OCI-LY3 (cell line): Measurements from ENCODE around the gene PCNX3.

Experiments
- H2AFZ ChIP-seq: fragments of 200-600, 300-600 bp; shearing (Covaris generic); 2 replicates; pipeline ENCODE4 v1.6.0; 2014; ENCODE audit warnings: antibody characterized with exemption, low read depth, low read length
- H3K27ac ChIP-seq: fragments of 200-600, 300-600 bp; sonication (generic); 2 replicates; pipeline ENCODE4 v1.5.1; 2014; ENCODE audit warnings: mild to moderate bottlenecking, low read length, moderate library complexity, mixed read lengths
- H3K27me3 ChIP-seq: fragments of 200-600, 300-600 bp; sonication (generic); 2 replicates; pipeline ENCODE4 v1.6.1; 2014; ENCODE audit warnings: low read depth, low read length, mixed read lengths
- H3K36me3 ChIP-seq: fragments of 200-600, 300-600 bp; sonication (generic); replicated peaks from 2 replicates; pipeline ENCODE3; 2014; ENCODE audit warnings: low read depth, low read length, mixed read lengths
- H3K4me1 ChIP-seq: fragments of 300-600, 200-600 bp; sonication (generic); 2 replicates; pipeline ENCODE4 v1.6.1; 2014; ENCODE audit warnings: low read length, mixed read lengths
- H3K4me2 ChIP-seq: fragments of 200-600, 300-600 bp; sonication (generic); 2 replicates; pipeline ENCODE4 v1.6.1; 2014; ENCODE audit warnings: low read length, mixed read lengths
- H3K4me3 ChIP-seq: fragments of 300-600, 200-600 bp; sonication (generic); 2 replicates; pipeline ENCODE4 v1.5.1; 2014; ENCODE audit warnings: antibody characterized with exemption, mild to moderate bottlenecking, low read length, moderate library complexity
- H3K79me2 ChIP-seq: fragments of 300-600, 200-600 bp; shearing (Covaris generic); 2 replicates; pipeline ENCODE4 v1.6.1; 2014; ENCODE audit warnings: mild to moderate bottlenecking, low read length, mixed read lengths
- H3K9ac ChIP-seq: fragments of 300-600, 200-600 bp; shearing (Covaris generic); 2 replicates; pipeline ENCODE4 v1.6.0; 2014; ENCODE audit warnings: mild to moderate bottlenecking, low read length, moderate library complexity
- H3K9me3 ChIP-seq: fragments of 200-600, 300-600 bp; shearing (Covaris generic); 2 replicates; pipeline ENCODE4 v1.6.1; 2014; ENCODE audit warnings: low read length, mixed read lengths; ENCODE audit not compliant: insufficient read depth
- H4K20me1 ChIP-seq: fragments of 200-600, 300-600 bp; sonication (generic); 2 replicates; pipeline ENCODE4 v1.6.1; 2016; ENCODE audit warnings: low read length, mixed read lengths; ENCODE audit not compliant: insufficient read depth
- EZH2phosphoT487 ChIP-seq: fragments of 200-600 bp; shearing (Covaris generic); IDR thresholded peaks from 2 replicates; pipeline ENCODE4 v1.6.1; 2018; ENCODE audit warnings: antibody characterized with exemption, mixed run types, low read depth
- TF ChIP-seq, protein P1 (sequence below): fragments of 200-600, 300-600 bp; sonication (generic); IDR thresholded peaks from 2 replicates; pipeline ENCODE4 v1.5.1; 2014; ENCODE audit warnings: antibody characterized with exemption, low read length, low read depth

PCNX3 gene

DNA sequence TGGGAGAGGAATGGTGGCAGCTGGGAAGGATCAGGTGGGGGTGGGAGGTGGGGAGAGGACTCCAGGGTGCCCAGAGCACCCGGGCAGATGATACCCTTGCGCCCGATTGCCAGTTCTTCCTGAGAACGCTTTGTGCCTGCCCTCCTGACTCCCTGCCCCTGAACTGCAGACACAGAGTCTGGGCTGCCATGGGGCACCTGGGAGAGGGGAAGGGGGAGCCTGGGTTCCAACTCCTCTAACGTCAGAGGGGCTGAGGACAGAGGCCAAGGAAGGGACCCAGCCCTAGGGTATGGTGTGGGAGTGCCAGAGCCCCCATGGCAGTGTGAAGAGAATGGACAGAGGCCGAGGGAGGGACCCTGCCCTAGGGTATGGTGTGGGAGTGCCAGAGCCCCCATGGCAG lies 19.1 kb upstream of the PCNX3 start:
- no peaks in the 10 kb centered on the region for H3K9me3 ChIP-seq
- no peak overlapping the region for H3K9ac ChIP-seq
- no peak overlapping the region for H3K4me2 ChIP-seq
- H3K27me3 ChIP-seq = no peaks in the 10 kb centered on the region
- H3K27ac ChIP-seq = no peak overlapping the region
- no peak overlapping the region for H2AFZ ChIP-seq
- peaks cover 18% of the 10 kb centered on the region for H3K36me3 ChIP-seq
- H3K79me2 ChIP-seq = no peaks in the 10 kb centered on the region
- H3K4me3 ChIP-seq = no peak overlapping the region
- TF ChIP-seq EZH2phosphoT487 = no peak
- TF ChIP-seq, protein P1, sequence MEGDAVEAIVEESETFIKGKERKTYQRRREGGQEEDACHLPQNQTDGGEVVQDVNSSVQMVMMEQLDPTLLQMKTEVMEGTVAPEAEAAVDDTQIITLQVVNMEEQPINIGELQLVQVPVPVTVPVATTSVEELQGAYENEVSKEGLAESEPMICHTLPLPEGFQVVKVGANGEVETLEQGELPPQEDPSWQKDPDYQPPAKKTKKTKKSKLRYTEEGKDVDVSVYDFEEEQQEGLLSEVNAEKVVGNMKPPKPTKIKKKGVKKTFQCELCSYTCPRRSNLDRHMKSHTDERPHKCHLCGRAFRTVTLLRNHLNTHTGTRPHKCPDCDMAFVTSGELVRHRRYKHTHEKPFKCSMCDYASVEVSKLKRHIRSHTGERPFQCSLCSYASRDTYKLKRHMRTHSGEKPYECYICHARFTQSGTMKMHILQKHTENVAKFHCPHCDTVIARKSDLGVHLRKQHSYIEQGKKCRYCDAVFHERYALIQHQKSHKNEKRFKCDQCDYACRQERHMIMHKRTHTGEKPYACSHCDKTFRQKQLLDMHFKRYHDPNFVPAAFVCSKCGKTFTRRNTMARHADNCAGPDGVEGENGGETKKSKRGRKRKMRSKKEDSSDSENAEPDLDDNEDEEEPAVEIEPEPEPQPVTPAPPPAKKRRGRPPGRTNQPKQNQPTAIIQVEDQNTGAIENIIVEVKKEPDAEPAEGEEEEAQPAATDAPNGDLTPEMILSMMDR = no peak
- no peaks in the 10 kb centered on the region for H3K4me1 ChIP-seq
- no peaks in the 10 kb centered on the region for H4K20me1 ChIP-seq

DNA sequence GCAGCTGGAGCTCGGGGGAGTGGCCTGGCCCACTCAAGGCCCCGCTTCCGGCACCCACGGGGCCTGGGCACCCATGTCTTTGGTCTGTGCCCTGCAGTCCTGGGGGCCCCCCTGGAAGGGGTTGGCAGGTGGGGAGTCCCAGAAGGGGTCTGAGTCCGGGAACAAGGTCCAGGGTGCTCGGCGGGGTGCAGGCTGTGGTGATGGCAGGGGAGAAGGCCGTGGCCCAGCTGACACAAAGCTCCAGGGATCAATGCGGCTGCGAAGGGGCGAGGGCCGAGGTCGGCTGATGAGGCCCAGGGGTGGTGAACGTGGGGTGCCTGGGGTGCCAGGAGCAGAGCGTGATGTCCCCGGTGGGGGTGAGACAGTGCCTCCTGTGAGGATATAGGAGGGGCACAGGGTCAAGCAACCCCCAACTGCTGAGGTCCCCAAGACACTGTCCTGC lies 17.3 kb upstream of the PCNX3 start:
- Histone ChIP-seq H3K36me3 (peaks cover 23% of the 10 kb centered on the region), H2AFZ (no peak overlapping the region), H3K4me3 (no peak overlapping the region), H3K4me1 (no peaks in the 10 kb centered on the region), H3K27me3 (no peaks in the 10 kb centered on the region), H4K20me1 (no peaks in the 10 kb centered on the region), H3K27ac (no peak overlapping the region), H3K79me2 (no peaks in the 10 kb centered on the region), H3K9ac (no peak overlapping the region), H3K4me2 (no peak overlapping the region), H3K9me3 (no peaks in the 10 kb centered on the region)
- no peak for TF ChIP-seq EZH2phosphoT487
- TF ChIP-seq, protein P1 = no peak

DNA sequence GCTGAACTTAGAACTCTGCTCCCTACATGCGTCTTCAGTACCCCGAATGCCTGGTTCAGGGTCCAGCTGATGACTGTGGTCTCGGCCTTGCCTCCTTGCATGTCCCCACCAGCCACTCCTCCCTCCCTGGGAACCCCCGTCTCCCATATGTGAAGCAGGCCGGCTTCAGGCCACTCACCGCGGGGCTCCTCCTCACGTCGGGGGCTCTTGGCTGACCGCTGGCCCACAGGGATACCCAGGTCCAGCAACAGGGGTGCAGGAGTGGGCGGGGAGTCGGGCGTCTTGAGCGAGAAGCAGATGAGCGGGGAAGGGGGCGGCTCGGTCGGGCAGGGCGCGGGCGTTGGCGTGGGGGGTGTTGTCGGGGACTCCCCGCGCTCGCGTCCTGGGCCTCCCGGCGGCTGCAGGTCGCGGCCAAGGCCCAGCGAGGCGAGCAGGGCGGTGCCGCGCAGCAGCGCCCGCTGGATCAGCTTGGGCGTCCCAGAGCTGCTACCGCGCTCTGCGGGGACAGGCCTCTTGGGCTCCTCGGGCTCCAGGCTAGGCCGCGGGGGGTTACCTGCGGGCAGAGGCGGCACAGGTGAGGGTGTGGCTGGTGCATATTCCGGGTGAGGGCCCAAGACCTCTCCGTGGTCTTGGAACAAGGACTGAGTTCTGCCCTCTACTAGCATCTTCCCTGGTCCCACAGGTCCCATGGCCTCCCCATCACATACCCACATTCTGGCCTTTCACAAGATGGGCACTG lies 16.2 kb upstream of the PCNX3 start:
- Histone ChIP-seq H3K4me1 (no peaks in the 10 kb centered on the region), H3K27ac (no peak overlapping the region), H3K4me2 (no peak overlapping the region), H3K9ac (no peak overlapping the region), H3K36me3 (peaks cover 27% of the 10 kb centered on the region), H3K9me3 (no peaks in the 10 kb centered on the region), H3K27me3 (no peaks in the 10 kb centered on the region), H3K79me2 (no peaks in the 10 kb centered on the region), H2AFZ (no peak overlapping the region), H4K20me1 (no peaks in the 10 kb centered on the region), H3K4me3 (no peak overlapping the region)
- TF ChIP-seq, protein P1 = no peak
- no peak for TF ChIP-seq EZH2phosphoT487

DNA sequence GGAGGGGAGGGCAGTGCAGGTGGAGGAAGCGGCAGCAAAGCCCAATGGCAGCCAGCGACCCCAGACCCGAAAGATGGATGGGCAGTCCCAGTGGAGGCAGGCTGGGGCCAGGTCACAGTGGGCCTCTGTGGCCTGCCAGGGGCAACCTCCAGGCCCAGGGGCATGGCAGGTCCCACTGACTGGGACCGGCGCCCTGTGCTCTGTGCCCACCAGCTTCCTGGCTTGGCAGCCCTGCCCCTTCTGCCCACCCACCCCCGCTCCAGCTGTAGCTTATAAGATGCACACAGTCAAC lies 15.7 kb upstream of the PCNX3 start:
- Histone ChIP-seq H3K9me3 (no peaks in the 10 kb centered on the region), H3K9ac (no peak overlapping the region), H3K4me1 (no peaks in the 10 kb centered on the region), H4K20me1 (no peaks in the 10 kb centered on the region), H3K79me2 (no peaks in the 10 kb centered on the region), H3K27ac (no peak overlapping the region), H3K27me3 (no peaks in the 10 kb centered on the region), H2AFZ (no peak overlapping the region), H3K36me3 (peaks cover 32% of the 10 kb centered on the region), H3K4me2 (no peak overlapping the region), H3K4me3 (no peak overlapping the region)
- no peak for TF ChIP-seq EZH2phosphoT487
- TF ChIP-seq, protein P1 = no peak
